HepG2 (cell line): Measurements from ENCODE around the gene HERC4. TPM values are rescaled to one million over a fixed set of nuclear protein-coding genes. Genes with fewer than 3 reads are reported as not detected.

Experiments used
- ATAC-seq: fragments of 200-7000 bp; cut with Tn5 transposase; 3 replicates; pipeline ENCODE4 v1.9.1; 2020; ENCODE audit warnings: mild to moderate bottlenecking, moderate library complexity
- BruUV-seq: library from RNA; stranded (reverse); fragments of 400-500 nt; replicated peaks from 2 replicates; lab custom pipeline; 2021; lab: Mats Ljungman, UMichigan
- CTCF ChIA-PET: fragments of 300-600 bp; formaldehyde crosslinking; extraction: SDS; loops from one replicate; lab custom pipeline; 2021; ENCODE audit warnings: low total read pairs, inconsistent platforms, low intra/inter-chr PET ratio; lab: Yijun Ruan, JAX
- POLR2A ChIA-PET: fragments of 350-600 bp; sonication (Branson Sonifier 250); formaldehyde crosslinking; loops from one replicate; lab custom pipeline; 2020; ENCODE audit warnings: antibody characterized with exemption, inconsistent platforms; lab: Yijun Ruan, JAX
- DNase-seq: peaks from one replicate; pipeline ENCODE4 v3.0.0-alpha.2; 2015; ENCODE audit warnings: low spot score
- FAIRE-seq: peaks from 3 replicates; lab custom pipeline; 2011; peaks lifted over from hg19 to GRCh38; lab: Jason Lieb, UNC
- H2AFZ ChIP-seq: one replicate; pipeline ENCODE4 v1.6.1; 2011; ENCODE audit warnings: low read length, inconsistent platforms
- H3K27ac ChIP-seq: fragments of 300-600 bp; 3 replicates; pipeline ENCODE4 v1.8.0; 2011; ENCODE audit warnings: mixed run types, mild to moderate bottlenecking, mixed read lengths, low read length, inconsistent platforms; ENCODE audit not compliant: insufficient read depth; ENCODE audit errors: extremely low read length
- H3K27me3 ChIP-seq, 2 experiments: fragments of 200-600 bp in 1 of 2; 2 replicates in 1 of 2; 3 replicates in 1 of 2; pipeline versions ENCODE4 v1.6.0 to v1.8.0; 2011; ENCODE audit warnings: low read length in 2 of 2, mild to moderate bottlenecking in 2 of 2, moderate library complexity in 2 of 2, inconsistent platforms in 1 of 2; ENCODE audit not compliant: insufficient read depth in 2 of 2, control insufficient read depth in 1 of 2
- H3K36me3 ChIP-seq, 2 experiments: fragments of 200-600 bp in 1 of 2; replicated peaks in 1 of 2; 2 replicates in 1 of 2; 3 replicates in 1 of 2; pipeline versions ENCODE4 v1.5.1 to v1.8.0; 2011; ENCODE audit warnings: low read length in 2 of 2, inconsistent platforms in 1 of 2; ENCODE audit not compliant: insufficient read depth in 2 of 2, control insufficient read depth in 1 of 2
- H3K4me1 ChIP-seq: 2 replicates; pipeline ENCODE4 v1.5.1; 2012; ENCODE audit warnings: low read length, inconsistent platforms; ENCODE audit not compliant: insufficient read depth
- H3K4me2 ChIP-seq: 2 replicates; pipeline ENCODE4 v1.6.0; 2011; ENCODE audit warnings: low read depth, low read length, inconsistent platforms
- H3K4me3 ChIP-seq, 3 experiments: fragments of 200-600 bp in 1 of 3; sonication (generic), shearing (Covaris generic) in 1 of 3; replicated peaks in 1 of 3; 2 replicates each; pipeline ENCODE4 v1.5.1; 2011 to 2016; ENCODE audit warnings: low read length in 3 of 3, inconsistent platforms in 2 of 3, low read depth in 2 of 3, mild to moderate bottlenecking in 2 of 3, control low read depth in 1 of 3, mixed read lengths in 1 of 3; ENCODE audit not compliant: insufficient read depth in 1 of 3
- H3K79me2 ChIP-seq: one replicate; pipeline ENCODE4 v1.6.1; 2011; ENCODE audit warnings: low read length, inconsistent platforms; ENCODE audit not compliant: insufficient read depth
- H3K9ac ChIP-seq: 2 replicates; pipeline ENCODE4 v1.6.0; 2011; ENCODE audit warnings: mild to moderate bottlenecking, low read depth, low read length, inconsistent platforms; ENCODE audit not compliant: insufficient read depth
- H3K9me3 ChIP-seq: 2 replicates; pipeline ENCODE4 v1.5.1; 2012; ENCODE audit warnings: mild to moderate bottlenecking, low read length
- H4K20me1 ChIP-seq: 2 replicates; pipeline ENCODE4 v1.6.0; 2011; ENCODE audit warnings: inconsistent platforms, mild to moderate bottlenecking, low read length, moderate library complexity; ENCODE audit not compliant: insufficient read depth
- ARNTL ChIP-seq: sonication (generic); formaldehyde crosslinking; IDR thresholded peaks from 2 replicates; pipeline ENCODE4 v1.4.0; 2020; ENCODE audit warnings: mild to moderate bottlenecking, missing genetic modification reagents
- HMGXB3 ChIP-seq: sonication (generic); formaldehyde crosslinking; IDR thresholded peaks from 2 replicates; pipeline ENCODE4 v1.4.0; 2020; ENCODE audit warnings: missing genetic modification reagents, borderline replicate concordance
- PAX8 ChIP-seq: sonication (generic); formaldehyde crosslinking; IDR thresholded peaks from 2 replicates; pipeline ENCODE4 v1.8.0; 2022; ENCODE audit warnings: mild to moderate bottlenecking, missing genetic modification reagents, borderline replicate concordance
- RBM39 ChIP-seq: fragments of 200-400 bp; formaldehyde crosslinking; IDR thresholded peaks from one replicate; pipeline ENCODE4 v1.6.1; 2018; ENCODE audit warnings: antibody characterized with exemption, mild to moderate bottlenecking, low read depth, low read length; ENCODE audit not compliant: poor library complexity, severe bottlenecking
- TEAD3 ChIP-seq: optimal IDR thresholded peaks from 2 replicates; pipeline ENCODE3; 2016; ENCODE audit warnings: borderline replicate concordance
- ZFP90 ChIP-seq: sonication (generic); formaldehyde crosslinking; IDR thresholded peaks from 2 replicates; pipeline ENCODE4 v1.8.0; 2022; ENCODE audit warnings: missing genetic modification reagents, mild to moderate bottlenecking, inconsistent platforms, borderline replicate concordance
- ZIK1 ChIP-seq: sonication (generic); formaldehyde crosslinking; IDR thresholded peaks from 2 replicates; pipeline ENCODE4 v1.5.0; 2020; ENCODE audit warnings: mild to moderate bottlenecking, low read depth, missing genetic modification reagents, borderline replicate concordance
- ZNF292 ChIP-seq: sonication (generic); formaldehyde crosslinking; IDR thresholded peaks from 2 replicates; pipeline ENCODE4 v1.8.1; 2022; ENCODE audit warnings: mild to moderate bottlenecking, low read depth, missing genetic modification reagents, borderline replicate concordance
- ZNF75D ChIP-seq: sonication (generic); formaldehyde crosslinking; IDR thresholded peaks from 2 replicates; pipeline ENCODE4 v1.8.1; 2023; ENCODE audit warnings: missing genetic modification reagents, mild to moderate bottlenecking, borderline replicate concordance
- ZNF768 ChIP-seq: sonication (generic); formaldehyde crosslinking; IDR thresholded peaks from 2 replicates; pipeline ENCODE4 v1.4.0; 2020; ENCODE audit warnings: missing genetic modification reagents
- ZNF775 ChIP-seq: sonication (generic); formaldehyde crosslinking; IDR thresholded peaks from 2 replicates; pipeline ENCODE4 v1.4.0; 2020; ENCODE audit warnings: missing genetic modification reagents, mild to moderate bottlenecking, moderate library complexity, borderline replicate concordance
- ZNF777 ChIP-seq: sonication (generic); formaldehyde crosslinking; IDR thresholded peaks from 2 replicates; pipeline ENCODE4 v1.4.0; 2020; ENCODE audit warnings: missing genetic modification reagents
- ZSCAN12 ChIP-seq: sonication (generic); formaldehyde crosslinking; IDR thresholded peaks from 2 replicates; pipeline ENCODE4 v1.9.0; 2021; ENCODE audit warnings: mild to moderate bottlenecking, missing genetic modification reagents
- WGBS: methylation state at CpG from one replicate; pipeline ENCODE4 v1.1.6; 2017; ENCODE audit warnings: low lambda C conversion rate; 5-methylcytosine and 5-hydroxymethylcytosine counted together
- in situ Hi-C: cut with HindIII; loops from 2 replicates; pipeline ENCODE4 v1.10.0; 2017; ENCODE audit warnings: low pct_unique_long_range_greater_than_20kb; ENCODE audit not compliant: extremely low pct_ligation_motif_present
- intact Hi-C: fragments of 100-400 bp; cut with micrococcal nuclease; formaldehyde crosslinking; loops from one replicate; pipeline ENCODE4 v1.10.0; 2022; ENCODE audit not compliant: unreplicated experiment
- polyA plus RNA-seq, 8 experiments: library from polyadenylated mRNA; depleted of rRNA in 3 of 8; stranded (reverse) in 7 of 8; unstranded in 1 of 8; fragments of >200 nt; fragmentation: Illumina TruSeq in 4 of 8; extraction: Trizol in 4 of 8; gene quantifications; 2 replicates each; pipeline versions ENCODE4 v1.2.1 to v1.2.3, GENCODE V29; 2011 to 2016; ENCODE audit warnings: low read depth in 4 of 8, missing spikeins in 1 of 8, mixed read lengths in 1 of 8; ENCODE audit not compliant: insufficient read depth in 1 of 8
- total RNA-seq, 5 experiments: library from RNA; depleted of rRNA; stranded (reverse); fragments of >200 nt; fragmentation: Illumina TruSeq; extraction: Trizol; gene quantifications; 2 replicates each; pipeline ENCODE4 v1.2.3, GENCODE V29; 2016; ENCODE audit warnings: low read depth in 1 of 5

HERC4 gene
- total and polyA plus RNA-seq, 2 of the 13 experiments (the other 11 are each of a cell fraction or from before 2014, with no cell fraction given) = 9.8 to 20.2 TPM

GRCh38 chr10:67921065-67921464, 154.0 kb downstream of the HERC4 start:
- no peak overlapping the region for H2AFZ ChIP-seq
- BruUV-seq = no TSS peak
- H3K27me3 ChIP-seq = no peaks in the 10 kb centered on the region
- H3K9ac ChIP-seq = no peak overlapping the region
- CTCF ChIA-PET = no interaction called here
- no peaks in the 10 kb centered on the region for H3K9me3 ChIP-seq
- in situ Hi-C loops (no loop called here), intact Hi-C loops (loop anchor here (2.0 kb wide), 1 partner anchor 238 kb away; no protein-coding TSS in a partner anchor)
- H3K4me2 ChIP-seq = no peak overlapping the region
- POLR2A ChIA-PET = no interaction called here
- DNase-seq = no peak
- H4K20me1 ChIP-seq = no peaks in the 10 kb centered on the region
- H3K79me2 ChIP-seq = no peaks in the 10 kb centered on the region
- peaks cover 9% of the 10 kb centered on the region for H3K4me1 ChIP-seq
- H3K4me3 ChIP-seq = no peak overlapping the region
- no peak for FAIRE-seq
- TF ChIP-seq ZSCAN12 (CRISPR knock-in tag) = no peak
- TF ChIP-seq TEAD3 = no peak
- TF ChIP-seq ZNF768 (CRISPR knock-in tag) = no peak
- TF ChIP-seq ZNF775 (CRISPR knock-in tag) = no peak
- no peak for TF ChIP-seq HMGXB3
- no peak for TF ChIP-seq RBM39
- no peak for TF ChIP-seq ZNF75D (CRISPR knock-in tag)
- TF ChIP-seq ZFP90 (CRISPR knock-in tag) = no peak
- no peak for TF ChIP-seq PAX8
- TF ChIP-seq ZNF777 (CRISPR knock-in tag) = no peak
- no peak for TF ChIP-seq ZIK1 (CRISPR knock-in tag)
- no peak for TF ChIP-seq ZNF292
- no peak for TF ChIP-seq ARNTL
- peaks cover 4 to 7% of the 10 kb centered on the region in 2 experiments; a peak in 2 of 5 replicates for H3K36me3 ChIP-seq
- ATAC-seq = 0 out of 3 replicates have a peak, but pooled peaks have one; percentile 26
- no peak overlapping the region for H3K27ac ChIP-seq
- 89% methylated on average over 1 of the region's 1 CpG for WGBS
